GM19043 (cell line): Measurements from ENCODE around the gene SNU13.
"Not testable (repeated sequence)": the region's sequence is repeated elsewhere in the genome, so short reads cannot be mapped to it uniquely, and the experiment has no call there.

Experiments
- ATAC-seq: cut with Tn5 transposase; IDR thresholded peaks from one replicate; pipeline ENCODE4 v1.9.1; 2021; ENCODE audit warnings: low read depth; ENCODE audit not compliant: unreplicated experiment

Gene SNU13

GRCh38 chr22:41688365-41689211 is at the start of gene SNU13:
Gene SNU13 (minus strand): TSS chr22:41688867. CDS start chr22:41688796, 71 bp downstream.
- ATAC-seq: peak; percentile 74

GRCh38 chr22:41733241-41733640 is 44.6 kb upstream of the SNU13 start:
- not testable (repeated sequence) for ATAC-seq

- ATAC-seq: no peak
Observed at GRCh38 chr22:41732096-41732772, 43.6 kb upstream of the SNU13 start.

GRCh38 chr22:41731609-41732008 is 42.9 kb upstream of the SNU13 start:
- no peak for ATAC-seq

GRCh38 chr22:41725510-41726110 is 36.9 kb upstream of the SNU13 start:
- no peak for ATAC-seq

- ATAC-seq: no peak
Observed at GRCh38 chr22:41722496-41722895, 33.8 kb upstream of the SNU13 start.

GRCh38 chr22:41713004-41713403 is 24.3 kb upstream of the SNU13 start:
- ATAC-seq: no peak

GRCh38 chr22:41709341-41709740 is 20.7 kb upstream of the SNU13 start:
- no peak for ATAC-seq

GRCh38 chr22:41702763-41703162 is 14.1 kb upstream of the SNU13 start:
- no peak for ATAC-seq

- no peak for ATAC-seq
Observed at GRCh38 chr22:41700108-41700364, 11.4 kb upstream of the SNU13 start.

- ATAC-seq: no peak
Observed at GRCh38 chr22:41699264-41700107, 10.8 kb upstream of the SNU13 start, which contains the start of gene MEI1. Gene MEI1 (plus strand): TSS chr22:41699503. CDS start chr22:41699539, 36 bp downstream.

- ATAC-seq: no peak
Observed at GRCh38 chr22:41697126-41697775, 8.6 kb upstream of the SNU13 start.

- no peak for ATAC-seq
Observed at GRCh38 chr22:41696703-41697102, 8.0 kb upstream of the SNU13 start.

GRCh38 chr22:41695211-41695610 is 6.5 kb upstream of the SNU13 start:
- ATAC-seq: no peak

- ATAC-seq: no peak
Observed at GRCh38 chr22:41690476-41690875, 1.8 kb upstream of the SNU13 start.

GRCh38 chr22:41687901-41688364 is 734 bp downstream of the SNU13 start:
- no peak for ATAC-seq

- ATAC-seq: not testable (repeated sequence)
Observed at GRCh38 chr22:41686890-41687289, 1.8 kb downstream of the SNU13 start.

- no peak for ATAC-seq
Observed at GRCh38 chr22:41684194-41684593, 4.5 kb downstream of the SNU13 start.

- ATAC-seq: no peak
Observed at GRCh38 chr22:41683616-41684015, 5.1 kb downstream of the SNU13 start.

- ATAC-seq: no peak
Observed at GRCh38 chr22:41683052-41683451, 5.6 kb downstream of the SNU13 start.
